Muscle of leg (tissue), 11 donors: ENCODE measurements around the gene CAPN12. TPM values are rescaled to one million over a fixed set of nuclear protein-coding genes. Genes with fewer than 3 reads are reported as not detected.

Experiments used
- DNase-seq: peaks from one replicate; pipeline ENCODE4 v3.0.0; 2013
- H3K27ac ChIP-seq: one replicate; pipeline ENCODE4 v1.5.1; 2013; ENCODE audit warnings: mild to moderate bottlenecking, low read length, control low read depth
- H3K27me3 ChIP-seq: one replicate; pipeline ENCODE4 v1.6.1; 2013; ENCODE audit warnings: low read length; ENCODE audit not compliant: control insufficient read depth, insufficient read depth
- H3K36me3 ChIP-seq: one replicate; pipeline ENCODE4 v1.6.1; 2013; ENCODE audit warnings: low read length; ENCODE audit not compliant: control insufficient read depth, insufficient read depth
- H3K4me1 ChIP-seq: one replicate; pipeline ENCODE4 v1.6.1; 2013; ENCODE audit warnings: low read length; ENCODE audit not compliant: control insufficient read depth, insufficient read depth
- H3K4me3 ChIP-seq: one replicate; pipeline ENCODE4 v1.5.1; 2013; ENCODE audit warnings: low read length, control low read depth
- H3K9me3 ChIP-seq: replicated peaks from 2 replicates; pipeline ENCODE4 v1.6.1; 2013; ENCODE audit warnings: low read depth, low read length; ENCODE audit not compliant: control insufficient read depth
- WGBS: methylation state at CpG from one replicate; pipeline ENCODE4 v1.1.5; 2013; ENCODE audit warnings: missing lambda C conversion rate; ENCODE audit not compliant: insufficient coverage; 5-methylcytosine and 5-hydroxymethylcytosine counted together
- polyA plus RNA-seq, 8 donors: library from polyadenylated mRNA; unstranded; fragments of 120-200 nt; gene quantifications; one replicate each; pipeline versions ENCODE4 v1.2.1 to v1.2.3, GENCODE V29; 2013; ENCODE audit warnings: inconsistent platforms in 1 of 8, low replicate concordance in 1 of 8; ENCODE audit not compliant: insufficient read length in 8 of 8, insufficient read depth in 1 of 8
- total RNA-seq: library from RNA; stranded (reverse); fragments of 120-200 nt; gene quantifications from one replicate; pipeline ENCODE4 v1.2.4, GENCODE V29; 2013

Gene CAPN12
- total and polyA plus RNA-seq, 9 donors = 0.23 to 2.1 (median 1.1) TPM

- peaks cover 80% of the 10 kb centered on the region for H3K4me1 ChIP-seq
- H3K9me3 ChIP-seq = no peaks in the 10 kb centered on the region
- peaks cover 53% of the 10 kb centered on the region for H3K36me3 ChIP-seq
- H3K27ac ChIP-seq = peak overlapping the region; percentile 20
- 88% methylated on average over 7 of the region's 22 CpGs for WGBS
- DNase-seq = no peak
- no peaks in the 10 kb centered on the region for H3K27me3 ChIP-seq
- no peak overlapping the region for H3K4me3 ChIP-seq
Observed at GRCh38 chr19:38695832-38696728, 48.2 kb downstream of the CAPN12 start.

GRCh38 chr19:38695317-38695683, 49.0 kb downstream of the CAPN12 start:
- H3K36me3 ChIP-seq = peaks cover 47% of the 10 kb centered on the region
- 81% methylated on average over 8 of the region's 9 CpGs for WGBS
- H3K9me3 ChIP-seq = no peaks in the 10 kb centered on the region
- DNase-seq = no peak
- no peak overlapping the region for H3K4me3 ChIP-seq
- H3K27ac ChIP-seq = peak overlapping the region; percentile 37
- peaks cover 72% of the 10 kb centered on the region for H3K4me1 ChIP-seq
- no peaks in the 10 kb centered on the region for H3K27me3 ChIP-seq

GRCh38 chr19:38693380-38694223, 50.7 kb downstream of the CAPN12 start:
- peak; percentile 57 for DNase-seq
- H3K36me3 ChIP-seq = peaks cover 44% of the 10 kb centered on the region
- H3K27ac ChIP-seq = peak overlapping the region; percentile 84
- no peaks in the 10 kb centered on the region for H3K27me3 ChIP-seq
- H3K4me1 ChIP-seq = peaks cover 56% of the 10 kb centered on the region
- no peak overlapping the region for H3K4me3 ChIP-seq
- 59% methylated on average over 11 of the region's 19 CpGs for WGBS
- H3K9me3 ChIP-seq = no peaks in the 10 kb centered on the region

GRCh38 chr19:38692458-38693379, 51.6 kb downstream of the CAPN12 start:
- DNase-seq = no peak
- H3K4me3 ChIP-seq = no peak overlapping the region
- no peaks in the 10 kb centered on the region for H3K9me3 ChIP-seq
- WGBS = 54% methylated on average over 18 of the region's 25 CpGs
- H3K36me3 ChIP-seq = peaks cover 43% of the 10 kb centered on the region
- peak overlapping the region; percentile 84 for H3K27ac ChIP-seq
- no peaks in the 10 kb centered on the region for H3K27me3 ChIP-seq
- H3K4me1 ChIP-seq = peaks cover 50% of the 10 kb centered on the region

- no peak for DNase-seq
- Histone ChIP-seq H3K9me3 (no peaks in the 10 kb centered on the region), H3K4me3 (no peak overlapping the region), H3K27ac (peak overlapping the region; percentile 84), H3K27me3 (no peaks in the 10 kb centered on the region), H3K36me3 (peaks cover 37% of the 10 kb centered on the region), H3K4me1 (peaks cover 44% of the 10 kb centered on the region)
- 83% methylated on average over 12 of the region's 15 CpGs for WGBS
Observed at GRCh38 chr19:38691938-38692457, 52.3 kb downstream of the CAPN12 start.

- WGBS = 100% methylated on average over 4 of the region's 7 CpGs
- Histone ChIP-seq H3K4me3 (no peak overlapping the region), H3K27ac (peak overlapping the region; percentile 9), H3K4me1 (peaks cover 44% of the 10 kb centered on the region), H3K9me3 (no peaks in the 10 kb centered on the region), H3K36me3 (peaks cover 28% of the 10 kb centered on the region), H3K27me3 (no peaks in the 10 kb centered on the region)
- no peak for DNase-seq
Observed at GRCh38 chr19:38690832-38691231, 53.4 kb downstream of the CAPN12 start.

- Histone ChIP-seq H3K27ac (no peak overlapping the region), H3K27me3 (no peaks in the 10 kb centered on the region), H3K4me3 (no peak overlapping the region), H3K9me3 (no peaks in the 10 kb centered on the region), H3K36me3 (peaks cover 28% of the 10 kb centered on the region), H3K4me1 (peaks cover 45% of the 10 kb centered on the region)
- no peak for DNase-seq
- WGBS = 91% methylated on average over 14 of the region's 14 CpGs
Observed at GRCh38 chr19:38690146-38690545, 54.1 kb downstream of the CAPN12 start.

- no peak for DNase-seq
- Histone ChIP-seq H3K9me3 (no peaks in the 10 kb centered on the region), H3K4me3 (no peak overlapping the region), H3K27me3 (no peaks in the 10 kb centered on the region), H3K27ac (peak overlapping the region; percentile 7), H3K4me1 (peaks cover 47% of the 10 kb centered on the region), H3K36me3 (peaks cover 15% of the 10 kb centered on the region)
- WGBS = 100% methylated on average over 1 of the region's 7 CpGs
Observed at GRCh38 chr19:38687837-38688378, 56.4 kb downstream of the CAPN12 start.

GRCh38 chr19:38686530-38686888, 57.8 kb downstream of the CAPN12 start:
- H3K4me1 ChIP-seq = peaks cover 45% of the 10 kb centered on the region
- 80% methylated on average over 1 of the region's 5 CpGs for WGBS
- DNase-seq = no peak
- H3K9me3 ChIP-seq = no peaks in the 10 kb centered on the region
- no peak overlapping the region for H3K4me3 ChIP-seq
- H3K27ac ChIP-seq = peak overlapping the region; percentile 88
- H3K36me3 ChIP-seq = peaks cover 18% of the 10 kb centered on the region
- no peaks in the 10 kb centered on the region for H3K27me3 ChIP-seq
